IPS-18c (cell line): ENCODE results near the gene SPPL2C.

Experiments used
- H3K4me3 ChIP-seq: 2 replicates; pipeline ENCODE4 v1.7.0; 2013; ENCODE audit warnings: low read depth, mild to moderate bottlenecking, low read length, moderate library complexity; ENCODE audit not compliant: insufficient read depth
- H3K9me3 ChIP-seq: one replicate; pipeline ENCODE4 v1.6.1; 2013; ENCODE audit warnings: mild to moderate bottlenecking, low read length, moderate library complexity; ENCODE audit not compliant: control insufficient read depth, insufficient read depth

Gene SPPL2C

DNA sequence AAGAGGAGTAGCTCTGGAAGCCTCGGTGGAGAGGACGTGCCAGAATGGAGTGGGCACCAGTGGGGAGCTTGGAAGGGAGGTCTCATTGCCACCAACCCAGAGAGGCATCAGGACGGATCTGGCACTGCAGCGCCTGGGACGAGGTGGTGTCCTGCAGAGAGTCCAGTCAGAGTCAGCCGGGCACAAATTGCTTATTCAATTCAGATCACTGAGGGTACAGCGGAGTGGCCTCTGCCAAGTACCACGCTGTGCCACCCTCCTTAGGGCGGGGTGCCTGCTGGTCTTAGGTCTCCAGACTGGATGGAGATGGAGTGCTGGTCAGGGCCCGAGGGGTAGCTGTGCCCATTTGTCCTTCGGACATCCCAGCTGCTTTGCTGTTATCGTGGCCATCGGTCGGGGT is 18.9 kb upstream of the SPPL2C start:
- no peak overlapping the region for H3K4me3 ChIP-seq
- no peaks in the 10 kb centered on the region for H3K9me3 ChIP-seq

DNA sequence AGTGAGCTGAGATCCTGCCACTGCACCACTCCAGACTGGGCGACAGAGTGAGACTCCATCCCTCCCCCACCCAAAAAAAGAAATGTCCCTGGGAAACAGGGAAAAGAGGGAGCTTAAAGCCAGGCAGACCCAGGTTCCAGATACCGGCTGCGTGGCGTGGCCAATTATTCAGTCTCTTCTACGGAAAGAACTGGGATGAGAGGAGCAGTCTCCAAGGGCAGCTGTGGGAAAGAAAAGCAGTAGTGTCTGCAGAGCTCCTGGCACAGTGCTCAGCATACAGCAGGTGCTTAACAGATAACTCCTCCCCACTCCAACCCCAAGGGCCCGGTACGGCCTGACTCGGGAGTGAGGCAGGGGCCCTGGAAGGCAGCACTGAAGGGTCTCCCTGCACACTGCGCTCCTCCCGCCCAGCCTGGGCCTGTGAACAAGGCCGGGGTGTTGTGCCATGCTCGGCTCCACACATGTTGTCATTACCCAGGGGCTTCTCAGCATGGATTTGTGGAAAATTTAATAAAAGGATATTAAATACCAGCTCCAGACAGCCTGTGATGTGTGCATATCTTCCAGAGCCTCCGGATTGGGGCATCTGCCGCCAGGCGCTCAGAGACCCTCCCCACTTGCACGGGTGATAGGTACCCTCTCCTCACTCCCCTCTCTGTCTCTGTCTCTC is 17.6 kb upstream of the SPPL2C start:
- Histone ChIP-seq H3K9me3 (no peaks in the 10 kb centered on the region), H3K4me3 (no peak overlapping the region)

DNA sequence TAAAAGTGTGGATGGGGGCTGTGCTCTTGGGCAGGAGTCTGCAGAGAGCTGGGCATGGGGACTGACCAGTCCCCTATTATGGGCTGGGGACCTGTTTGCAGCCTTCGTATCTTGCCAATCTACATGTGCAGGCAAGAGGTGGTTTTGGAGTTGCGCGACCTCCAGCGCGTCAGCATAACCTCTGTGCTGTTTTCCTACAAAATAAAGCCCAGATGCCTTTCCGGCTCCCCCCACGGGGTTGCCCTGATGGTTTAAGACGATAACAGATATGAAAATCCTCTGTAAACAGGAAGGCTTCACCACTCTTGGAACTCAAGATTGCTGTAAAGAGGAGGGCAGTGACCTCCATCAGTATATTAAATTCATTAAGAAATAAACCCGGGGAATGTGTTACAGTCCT is 16.5 kb upstream of the SPPL2C start:
- H3K9me3 ChIP-seq = no peaks in the 10 kb centered on the region
- H3K4me3 ChIP-seq = no peak overlapping the region

DNA sequence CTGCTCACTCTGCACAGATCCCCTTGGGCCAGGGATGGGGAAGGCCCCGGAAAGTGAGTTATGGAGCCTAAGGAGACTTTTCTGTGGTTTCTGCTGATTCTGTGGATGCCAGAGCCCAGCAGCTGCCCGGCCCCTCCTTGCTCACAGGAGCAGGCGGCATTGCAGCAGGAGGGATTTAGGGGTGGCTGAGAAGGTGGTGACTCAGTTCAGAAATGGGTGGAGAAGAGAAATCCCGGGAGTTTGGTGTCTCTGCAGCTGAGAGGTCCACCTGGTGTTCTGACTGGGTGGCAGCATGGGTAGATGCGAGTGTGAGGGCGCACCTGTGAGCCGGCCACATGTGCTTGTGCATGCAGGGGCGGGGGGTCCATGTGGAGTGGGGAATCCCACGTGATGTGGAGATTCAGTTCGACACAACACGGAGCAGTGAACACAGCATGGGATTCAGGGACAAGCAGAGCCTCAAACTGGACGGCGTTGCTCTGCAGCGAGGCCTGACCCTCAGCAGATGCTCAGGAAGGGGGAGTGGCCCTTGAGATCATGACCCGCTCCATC is 16.0 kb upstream of the SPPL2C start:
- H3K4me3 ChIP-seq = no peak overlapping the region
- H3K9me3 ChIP-seq = no peaks in the 10 kb centered on the region

DNA sequence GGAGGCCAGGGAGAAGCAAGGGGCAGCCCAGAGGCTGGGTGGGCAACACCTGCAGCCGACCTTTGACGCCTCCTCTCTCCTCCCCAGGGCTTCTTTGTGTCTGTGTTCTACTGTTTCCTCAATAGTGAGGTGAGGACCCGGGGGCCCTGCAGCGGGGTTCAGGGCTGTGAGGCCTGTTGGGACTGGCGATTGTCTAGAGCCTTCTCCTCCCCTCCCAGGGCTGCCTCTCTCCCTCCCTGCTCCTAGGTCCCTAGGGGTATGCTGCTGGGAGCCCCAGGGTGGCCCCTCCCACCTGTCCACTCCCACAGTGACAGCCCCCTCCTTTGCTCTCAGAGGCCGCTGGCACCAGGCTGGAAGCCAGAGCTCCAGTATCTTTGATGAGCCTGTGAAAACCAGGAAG is 10.8 kb upstream of the SPPL2C start:
- Histone ChIP-seq H3K9me3 (no peaks in the 10 kb centered on the region), H3K4me3 (no peak overlapping the region)

- H3K4me3 ChIP-seq = no peak overlapping the region
- H3K9me3 ChIP-seq = no peaks in the 10 kb centered on the region
These were observed 9.9 kb upstream of the SPPL2C start for GRCh38 chr17:45834471-45835396.

- H3K9me3 ChIP-seq = no peaks in the 10 kb centered on the region
These were observed 9.2 kb upstream of the SPPL2C start for GRCh38 chr17:45835481-45835880.

DNA sequence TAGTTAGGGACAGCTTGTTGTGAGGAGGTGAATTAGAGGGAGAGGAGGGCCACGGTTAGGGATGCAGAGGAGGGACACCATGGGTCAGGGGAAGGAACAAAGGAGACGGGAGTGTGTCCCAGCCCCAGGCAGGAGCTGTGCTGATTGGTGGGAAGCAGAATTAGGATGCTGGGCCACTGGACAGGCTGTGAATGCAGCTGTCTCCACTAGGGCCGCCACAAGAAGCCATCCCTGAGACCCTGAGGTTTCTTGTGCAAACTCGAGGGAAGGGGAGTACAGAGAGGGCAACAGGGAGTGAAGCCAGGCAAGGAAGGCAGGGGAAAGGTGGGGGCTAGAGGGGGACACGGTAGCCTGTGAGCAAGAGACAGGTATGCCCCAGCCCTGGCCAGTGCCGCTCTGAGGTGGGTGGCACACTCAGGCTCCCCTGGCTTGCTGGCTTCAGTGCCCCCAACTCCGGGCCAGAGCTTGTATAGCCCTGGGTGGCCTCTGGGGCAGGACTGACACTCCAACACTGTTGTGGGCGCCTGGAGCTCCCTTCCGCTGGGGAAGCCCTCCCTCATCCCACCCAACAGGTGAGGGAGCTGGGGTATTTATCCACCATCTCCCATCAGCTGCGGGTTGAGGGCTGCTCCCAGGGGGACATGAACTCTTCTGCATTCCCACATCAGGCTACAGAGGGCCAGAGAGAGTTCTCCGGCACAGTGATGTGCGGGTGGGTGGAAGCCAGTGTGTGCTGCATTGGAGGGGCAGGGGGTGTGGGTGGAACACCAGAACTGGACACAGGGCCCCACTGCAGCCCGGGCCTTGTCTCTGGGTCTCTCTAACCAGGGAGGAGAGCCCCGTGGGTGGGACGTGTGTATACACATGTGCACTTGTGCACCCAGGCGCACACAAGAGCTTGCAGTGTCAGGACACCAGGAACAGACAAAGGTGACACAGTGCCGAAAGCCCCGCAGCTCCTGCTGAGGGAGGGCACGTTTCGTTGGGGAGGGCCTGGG is 8.3 kb upstream of the SPPL2C start:
- no peak overlapping the region for H3K4me3 ChIP-seq
- no peaks in the 10 kb centered on the region for H3K9me3 ChIP-seq

More at GRCh38 chr17:45835481-45835880, 9.2 kb upstream of the SPPL2C start:
- no peak overlapping the region for H3K4me3 ChIP-seq

GRCh38 chr17:45837187-45837586 is 7.5 kb upstream of the SPPL2C start:
- H3K4me3 ChIP-seq = no peak overlapping the region
- no peaks in the 10 kb centered on the region for H3K9me3 ChIP-seq

GRCh38 chr17:45837603-45838002 is 7.1 kb upstream of the SPPL2C start:
- H3K9me3 ChIP-seq = no peaks in the 10 kb centered on the region

GRCh38 chr17:45838751-45839295 is 5.9 kb upstream of the SPPL2C start:
- H3K9me3 ChIP-seq = no peaks in the 10 kb centered on the region
- H3K4me3 ChIP-seq = no peak overlapping the region

More at GRCh38 chr17:45837603-45838002, 7.1 kb upstream of the SPPL2C start:
- no peak overlapping the region for H3K4me3 ChIP-seq

DNA sequence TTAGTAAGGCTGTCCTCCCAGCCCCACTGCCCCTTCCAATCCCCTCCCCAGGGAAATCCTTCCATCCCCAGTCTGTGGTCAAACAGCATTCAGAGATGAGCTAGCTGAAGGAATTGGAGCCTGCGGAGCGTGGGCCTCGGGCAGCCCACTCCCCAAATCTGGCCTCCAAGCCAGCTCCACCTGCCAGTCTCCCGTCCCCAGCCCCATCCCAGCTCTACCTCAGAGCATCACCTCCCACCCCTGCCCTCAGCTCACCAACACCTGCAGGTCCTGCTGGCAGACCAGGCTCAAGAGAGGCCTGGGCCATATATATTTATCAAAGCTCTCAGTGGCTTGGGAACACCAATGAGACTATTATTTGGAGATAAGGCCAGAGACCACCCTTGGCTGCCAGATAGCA is 5.2 kb upstream of the SPPL2C start:
- H3K4me3 ChIP-seq = no peak overlapping the region

GRCh38 chr17:45841186-45841585 is 3.5 kb upstream of the SPPL2C start:
- H3K4me3 ChIP-seq = no peak overlapping the region
- no peaks in the 10 kb centered on the region for H3K9me3 ChIP-seq

More for the DNA sequence above, 5.2 kb upstream of the SPPL2C start:
- H3K9me3 ChIP-seq = no peaks in the 10 kb centered on the region

- Histone ChIP-seq H3K9me3 (no peaks in the 10 kb centered on the region), H3K4me3 (no peak overlapping the region)
These were observed 2.7 kb upstream of the SPPL2C start for GRCh38 chr17:45841883-45842525.

GRCh38 chr17:45843722-45844121 is 959 bp upstream of the SPPL2C start:
- H3K9me3 ChIP-seq = no peaks in the 10 kb centered on the region
- H3K4me3 ChIP-seq = no peak overlapping the region
